GM20000 (cell line): ENCODE results near the gene TP53I13.
A peak's percentile ranks its signal among the peaks of the same experiment; 100 is the strongest.

Experiments used
- DNase-seq: peaks from one replicate; pipeline ENCODE4 v3.0.0; 2012; ENCODE audit warnings: low spot score
- CTCF ChIP-seq: IDR thresholded peaks from 2 replicates; pipeline ENCODE4 v1.5.1; 2012; ENCODE audit warnings: mild to moderate bottlenecking, control low read depth; ENCODE audit errors: extremely low read depth, missing control alignments

TP53I13 gene

GRCh38 chr17:29612404-29613280 lies 44.1 kb downstream of the TP53I13 start:
- DNase-seq, result peak; percentile 41
- TF ChIP-seq CTCF, result no peak

- DNase-seq, result peak; percentile 91
- peak; percentile 94 for TF ChIP-seq CTCF
Measured at GRCh38 chr17:29613352-29613837, 44.9 kb downstream of the TP53I13 start.

GRCh38 chr17:29613856-29614255 lies 45.4 kb downstream of the TP53I13 start:
- TF ChIP-seq CTCF, result no peak
- DNase-seq, result no peak

- TF ChIP-seq CTCF, result no peak
Measured at GRCh38 chr17:29614349-29615047, 46.0 kb downstream of the TP53I13 start.

GRCh38 chr17:29615048-29615385 lies 46.5 kb downstream of the TP53I13 start:
- no peak for TF ChIP-seq CTCF
- DNase-seq, result peak; percentile 62

More at GRCh38 chr17:29614349-29615047, 46.0 kb downstream of the TP53I13 start:
- no peak for DNase-seq

GRCh38 chr17:29615492-29616299 lies 47.2 kb downstream of the TP53I13 start:
- DNase-seq, result peak; percentile 96
- TF ChIP-seq CTCF, result no peak
